NT2/D1 (cell line): Measurements from ENCODE around the gene SGPP2.

Experiments used
- DNase-seq: peaks from one replicate; pipeline ENCODE4 v3.0.0-alpha.2; 2011; ENCODE audit warnings: low read depth, low spot score
- H3K27me3 ChIP-seq: 2 replicates; pipeline ENCODE4 v1.6.0; 2011; ENCODE audit warnings: mild to moderate bottlenecking; ENCODE audit not compliant: insufficient read length, insufficient read depth
- H3K36me3 ChIP-seq: 2 replicates; pipeline ENCODE4 v1.6.1; 2011; ENCODE audit warnings: mild to moderate bottlenecking, low read length, mixed read lengths; ENCODE audit not compliant: insufficient read depth, insufficient read length
- H3K4me1 ChIP-seq: 2 replicates; pipeline ENCODE4 v1.5.1; 2011; ENCODE audit not compliant: insufficient read depth, insufficient read length
- H3K4me3 ChIP-seq: 2 replicates; pipeline ENCODE4 v1.5.1; 2011; ENCODE audit warnings: low read depth; ENCODE audit not compliant: insufficient read length
- H3K9ac ChIP-seq: 2 replicates; pipeline ENCODE4 v1.6.0; 2011; ENCODE audit warnings: low read depth; ENCODE audit not compliant: insufficient read length
- H3K9me3 ChIP-seq: 2 replicates; pipeline ENCODE4 v1.5.1; 2011; ENCODE audit warnings: mild to moderate bottlenecking, low read length; ENCODE audit not compliant: insufficient read depth
- SUZ12 ChIP-seq: IDR thresholded peaks from 2 replicates; pipeline ENCODE4 v1.6.1; 2011; ENCODE audit not compliant: insufficient read length, insufficient read depth; ENCODE audit errors: extremely low read depth
- YY1 ChIP-seq: IDR thresholded peaks from 2 replicates; pipeline ENCODE4 v1.6.1; 2011; ENCODE audit not compliant: insufficient read length, insufficient read depth
- ZNF274 ChIP-seq: IDR thresholded peaks from 2 replicates; pipeline ENCODE4 v1.6.1; 2011; ENCODE audit warnings: mild to moderate bottlenecking, low read depth, low read length

SGPP2 gene

GRCh38 chr2:222608081-222608480 is 183.7 kb downstream of the SGPP2 start:
- no peaks in the 10 kb centered on the region for H3K4me1 ChIP-seq
- H3K36me3 ChIP-seq = peaks cover 65% of the 10 kb centered on the region
- H3K27me3 ChIP-seq = no peaks in the 10 kb centered on the region
- TF ChIP-seq SUZ12 = no peak
- TF ChIP-seq ZNF274 = no peak
- TF ChIP-seq YY1 = no peak
- H3K4me3 ChIP-seq = no peak overlapping the region
- H3K9ac ChIP-seq = no peak overlapping the region
- no peaks in the 10 kb centered on the region for H3K9me3 ChIP-seq
- DNase-seq = no peak

GRCh38 chr2:222609381-222609780 is 185.0 kb downstream of the SGPP2 start:
- Histone ChIP-seq H3K4me1 (no peaks in the 10 kb centered on the region), H3K36me3 (peaks cover 74% of the 10 kb centered on the region), H3K9me3 (no peaks in the 10 kb centered on the region), H3K9ac (no peak overlapping the region), H3K4me3 (no peak overlapping the region), H3K27me3 (no peaks in the 10 kb centered on the region)
- DNase-seq = no peak
- TF ChIP-seq ZNF274 (no peak), SUZ12 (no peak), YY1 (no peak)
